H1 (cell line): ENCODE data around the gene TLE3. TPM values are rescaled to one million over a fixed set of nuclear protein-coding genes. Genes with fewer than 3 reads are reported as not detected.

Experiments used
- BRCA1 ChIP-seq: IDR thresholded peaks from 2 replicates; pipeline ENCODE4 v1.6.1; 2012; ENCODE audit warnings: low read depth, low read length, improper control_type of control experiment
- CTBP2 ChIP-seq: IDR thresholded peaks from 2 replicates; pipeline ENCODE4 v1.7.0; 2011; ENCODE audit warnings: borderline replicate concordance, mild to moderate bottlenecking, moderate library complexity, mixed read lengths, low read length; ENCODE audit not compliant: insufficient read depth, insufficient read length
- FOSL1 ChIP-seq: IDR thresholded peaks from 2 replicates; pipeline ENCODE4 v1.6.1; 2011; ENCODE audit warnings: mild to moderate bottlenecking, low read depth, low read length, moderate library complexity; ENCODE audit not compliant: insufficient read depth
- NRF1 ChIP-seq: IDR thresholded peaks from 2 replicates; pipeline ENCODE4 v1.6.1; 2011; ENCODE audit warnings: mild to moderate bottlenecking, low read depth, low read length, improper control_type of control experiment
- SRF ChIP-seq: IDR thresholded peaks from 2 replicates; pipeline ENCODE4 v1.6.1; 2011; ENCODE audit warnings: mild to moderate bottlenecking, low read depth, low read length, moderate library complexity
- polyA plus RNA-seq, 7 experiments: library from polyadenylated mRNA; depleted of rRNA in 3 of 7; stranded (reverse) in 5 of 7; unstranded in 2 of 7; fragments of >200 nt in 5 of 7; fragments of 200-250 nt in 2 of 7; gene quantifications; 1 replicate in 5 of 7; 2 replicates in 1 of 7; 4 replicates in 1 of 7; pipeline versions ENCODE4 v1.2.1 to v1.2.3, GENCODE V29; 2011 to 2013; ENCODE audit warnings: missing spikeins in 2 of 7, mixed read lengths in 2 of 7
- total RNA-seq: library from RNA; stranded (reverse); fragmentation: NEBNext Ultra II Directional; extraction: Animal tissue kit (Norgen Biotek cat#: 25700); gene quantifications from 2 replicates; pipeline ENCODE4 v1.2.1, GENCODE V29; 2021

TLE3 gene
- total and polyA plus RNA-seq, 2 of the 8 experiments (the other 6 are each of a cell fraction or from before 2014, with no cell fraction given): 25.1 to 61.2 TPM

- TF ChIP-seq CTBP2 (no peak), FOSL1 (no peak), SRF (no peak), BRCA1 (no peak), NRF1 (no peak)
- TF ChIP-seq, all 59 proteins: peak for 0
Observed at GRCh38 chr15:70072479-70072878, 25.2 kb downstream of the TLE3 start (continued).
